GM12892 (cell line): ENCODE data around the gene BCL7C.

ENCODE experiments used
- POLR2A ChIP-seq: IDR thresholded peaks from 2 replicates; pipeline ENCODE4 v1.6.1; 2011; ENCODE audit warnings: low read depth, low read length, control low read depth
- POLR2AphosphoS5 ChIP-seq: IDR thresholded peaks from 2 replicates; pipeline ENCODE4 v1.6.1; 2011; ENCODE audit warnings: low read depth, low read length, control low read depth
- TAF1 ChIP-seq: IDR thresholded peaks from 2 replicates; pipeline ENCODE4 v1.6.1; 2011; ENCODE audit warnings: low read depth, mild to moderate bottlenecking, control low read depth, low read length, borderline replicate concordance

DNA sequence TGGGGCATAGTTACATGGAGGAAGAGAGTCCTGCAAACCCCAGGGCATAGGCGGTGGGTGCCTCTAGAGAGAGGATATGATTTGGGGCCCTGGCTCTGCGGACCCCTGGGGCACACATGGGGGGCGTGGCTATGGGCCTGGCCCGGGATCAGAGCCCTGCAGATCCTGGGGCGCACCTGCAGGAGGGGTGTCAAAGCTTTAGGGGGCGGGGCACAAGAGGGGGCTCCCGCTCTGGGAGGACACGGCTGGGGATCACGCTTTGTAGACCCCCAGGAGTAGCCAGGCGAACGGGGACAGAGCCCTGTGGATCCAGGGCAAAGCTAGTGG is 497 bp downstream of the BCL7C start:
- TF ChIP-seq POLR2A, result no peak
- no peak for TF ChIP-seq POLR2AphosphoS5
- TF ChIP-seq TAF1, result no peak
